Left ventricle myocardium superior (tissue), 1 donor: ENCODE data around the gene NINL. TPM values are rescaled to one million over a fixed set of nuclear protein-coding genes. Genes with fewer than 3 reads are reported as not detected.
"Not testable (repeated sequence)": the region's sequence is repeated elsewhere in the genome, so short reads cannot be mapped to it uniquely, and the experiment has no call there.

Experiments used
- ATAC-seq: fragments of 200-7000 bp; cut with Tn5 transposase; one replicate; pipeline ENCODE4 v1.9.1; 2020; ENCODE audit warnings: mild to moderate bottlenecking, moderate library complexity
- DNase-seq: peaks from one replicate; pipeline ENCODE4 v3.0.0-alpha.2; 2020
- intact Hi-C: fragments of 100-400 bp; cut with micrococcal nuclease; formaldehyde crosslinking; loops from one replicate; pipeline ENCODE4 v1.11.0; 2022
- total RNA-seq: library from RNA; stranded (reverse); fragmentation: NEBNext Ultra II Directional; extraction: Animal tissue kit (Norgen Biotek cat#: 25700); gene quantifications from one replicate; pipeline ENCODE4 v1.2.1, GENCODE V29; 2021
- donor health status: DM: no; HTN: yes; CAD: no; lungs with severe emphysema.

Gene NINL
- total RNA-seq, 1 donor from 2014 or later: 7.6 TPM

DNA sequence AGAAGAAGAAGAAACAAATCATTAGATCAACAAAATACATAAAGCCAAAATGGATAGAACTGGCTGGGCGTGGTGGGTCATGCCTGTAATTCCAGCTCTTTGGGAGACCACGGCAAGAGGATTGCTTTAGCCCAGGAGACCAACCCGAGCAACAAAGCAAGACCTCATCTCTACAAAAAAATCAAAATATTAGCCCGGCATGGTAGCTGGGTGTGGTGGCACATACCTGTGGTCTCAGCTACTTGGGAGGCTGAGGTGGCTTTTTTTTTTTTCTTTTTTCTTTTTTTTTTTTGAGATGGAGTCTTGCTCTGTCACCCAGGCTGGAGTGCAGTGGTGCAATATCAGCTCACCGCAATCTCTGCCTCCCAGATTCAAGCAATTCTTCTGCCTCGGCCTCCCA lies 21.5 kb downstream of the NINL start:
- no peak for ATAC-seq
- intact Hi-C loops: no loop called here
- DNase-seq: no peak

DNA sequence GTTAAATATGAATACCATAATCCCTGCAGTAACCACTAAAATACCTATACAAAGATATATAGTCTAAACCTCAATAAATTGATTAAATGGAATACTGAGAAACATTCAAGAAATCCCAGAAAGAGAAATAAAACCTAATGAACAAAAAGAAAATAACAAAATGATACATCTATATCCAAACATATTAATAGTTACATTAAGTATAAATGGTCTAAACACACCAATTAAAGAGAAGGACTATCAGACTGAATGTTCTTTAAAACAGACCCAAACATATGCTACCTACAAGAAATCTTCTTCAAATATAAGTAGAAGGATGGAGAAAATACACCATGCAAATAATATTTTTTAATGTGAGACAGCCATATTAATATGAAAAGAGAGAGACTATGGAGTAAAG lies 22.0 kb downstream of the NINL start:
- DNase-seq (no peak), ATAC-seq (no peak)
- intact Hi-C loops: no loop called here

DNA sequence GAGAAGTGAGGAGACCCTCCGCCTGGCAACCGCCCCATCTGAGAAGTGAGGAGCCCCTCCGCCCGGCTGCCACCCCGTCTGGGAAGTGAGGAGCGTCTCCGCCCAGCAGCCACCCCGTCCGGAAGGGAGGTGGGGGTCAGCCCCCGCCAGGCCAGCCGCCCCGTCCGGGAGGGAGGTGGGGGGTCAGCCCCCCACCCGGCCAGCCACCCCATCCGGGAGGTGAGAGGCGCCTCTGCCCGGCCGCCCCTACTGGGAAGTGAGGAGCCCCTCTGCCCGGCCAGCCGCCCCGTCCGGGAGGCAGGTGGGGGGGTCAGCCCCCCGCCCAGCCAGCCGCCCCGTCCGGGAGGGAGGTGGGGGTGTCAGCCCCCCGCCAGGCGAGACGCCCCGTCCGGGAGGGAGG lies 23.6 kb downstream of the NINL start:
- intact Hi-C loops, ATAC-seq, DNase-seq: not testable (repeated sequence)

DNA sequence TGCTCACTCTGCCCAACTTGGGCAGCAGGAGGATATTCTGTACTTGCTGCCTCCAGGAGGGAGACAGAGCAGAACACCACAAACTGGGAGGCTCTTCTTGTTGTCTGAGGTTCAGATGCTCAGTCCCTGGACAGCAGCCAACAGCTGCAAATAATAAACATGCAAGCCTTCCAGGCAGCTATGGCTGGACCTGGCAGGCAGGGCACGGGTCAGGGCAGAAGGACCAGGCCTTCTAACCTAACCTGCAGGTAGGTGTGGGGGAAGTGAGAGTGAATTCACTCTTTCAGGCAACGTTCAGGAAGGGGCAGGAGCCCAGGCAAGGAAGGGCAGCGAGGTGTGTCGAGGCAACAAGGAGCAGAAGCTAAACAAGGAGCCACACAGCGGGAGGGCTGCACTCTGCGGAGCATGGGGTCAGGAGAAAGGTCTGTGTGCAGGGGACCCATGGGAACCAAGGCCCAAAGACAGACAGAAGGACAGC lies 31.5 kb downstream of the NINL start:
- intact Hi-C loops: no loop called here
- DNase-seq (peak; percentile 39), ATAC-seq (peak; percentile 45)

DNA sequence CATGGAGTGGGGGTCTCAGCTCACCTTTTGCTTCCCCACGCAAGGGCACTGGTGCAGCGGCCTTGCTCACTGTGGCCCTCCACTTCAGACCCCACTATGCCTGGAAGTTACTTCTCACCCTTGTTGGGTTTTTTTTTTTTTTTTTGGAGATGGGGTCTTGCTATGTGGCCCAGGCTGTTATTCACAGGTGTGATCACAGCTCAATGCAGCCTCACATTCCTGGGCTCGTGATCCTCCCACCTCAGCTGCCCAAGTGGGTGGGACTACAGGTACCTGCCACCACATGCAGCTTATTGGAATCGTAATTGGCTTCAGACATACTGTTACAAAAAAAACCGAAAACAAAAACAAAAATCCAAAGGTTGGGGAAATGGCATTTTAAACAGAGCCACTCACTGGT lies 32.4 kb downstream of the NINL start:
- DNase-seq (no peak), ATAC-seq (no peak)
- intact Hi-C loops: no loop called here

DNA sequence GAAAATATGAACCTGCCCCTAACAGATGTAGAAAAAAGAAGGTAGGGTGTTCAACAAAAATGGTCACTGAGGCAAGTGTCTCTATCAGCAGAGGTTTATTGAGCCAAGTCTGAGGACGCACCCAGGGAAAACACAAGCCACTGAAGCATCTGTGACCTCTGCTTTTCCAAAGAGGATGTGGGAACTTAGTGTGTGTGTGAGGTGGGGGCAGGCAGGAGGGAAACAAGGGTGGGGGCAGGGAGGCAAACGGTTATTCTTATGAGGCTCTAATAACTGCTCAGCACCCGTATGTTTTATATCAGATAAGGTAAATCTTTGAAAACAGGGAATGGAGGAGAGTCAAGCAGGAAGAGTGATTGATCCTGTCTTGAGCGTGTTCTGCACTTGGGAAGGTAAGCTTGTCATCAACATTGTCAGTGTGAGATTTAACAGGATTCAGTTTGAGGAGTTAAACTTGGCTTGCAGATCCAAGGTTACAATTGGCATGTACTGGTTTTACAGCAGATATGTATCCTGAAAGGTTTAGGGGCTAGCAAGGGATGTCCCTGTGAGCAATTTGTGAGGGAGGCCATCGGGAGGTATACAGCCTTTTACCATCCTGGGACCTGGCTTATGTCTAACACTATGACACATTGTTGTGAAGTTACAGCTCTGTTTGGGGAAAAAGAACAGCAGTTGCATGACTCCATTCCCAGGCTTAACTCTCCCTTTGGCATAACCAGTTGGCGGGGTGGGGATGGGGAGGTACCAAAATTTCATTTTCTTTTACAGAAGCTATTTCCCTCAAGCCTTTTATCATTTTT lies 33.7 kb downstream of the NINL start:
- no peak for ATAC-seq
- DNase-seq: no peak
- intact Hi-C loops: no loop called here

DNA sequence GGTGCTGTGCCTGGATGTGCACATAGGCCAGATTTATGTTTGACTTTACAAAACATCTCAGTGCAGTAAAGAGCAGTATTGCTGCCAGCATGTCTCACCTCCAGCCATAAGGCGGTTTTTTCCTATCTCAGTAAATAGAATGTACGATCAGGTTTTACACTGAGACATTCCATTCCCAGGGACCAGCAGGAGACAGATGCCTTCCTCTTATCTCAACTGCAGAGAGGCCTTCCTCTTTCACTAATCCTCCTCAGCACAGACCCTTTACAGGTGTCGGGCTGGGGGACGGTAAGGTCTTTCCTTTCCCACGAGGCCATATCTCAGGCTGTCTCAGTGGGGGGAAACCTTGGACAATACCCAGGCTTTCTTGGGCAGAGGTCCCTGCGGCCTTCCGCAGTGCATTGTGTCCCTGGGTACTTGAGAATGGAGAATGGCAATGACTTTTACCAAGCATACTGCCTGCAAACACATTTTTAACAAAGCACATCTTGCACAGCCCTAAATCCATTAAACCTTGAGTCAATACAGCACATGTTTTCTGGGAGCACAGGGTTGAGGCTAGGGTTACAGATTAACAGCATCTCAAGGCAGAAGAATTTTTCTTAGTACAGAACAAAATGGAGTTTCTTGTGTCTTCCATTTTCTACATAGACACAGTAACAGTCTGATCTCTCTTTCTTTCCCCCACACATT lies 34.5 kb downstream of the NINL start:
- intact Hi-C loops, DNase-seq, ATAC-seq: not testable (repeated sequence)

DNA sequence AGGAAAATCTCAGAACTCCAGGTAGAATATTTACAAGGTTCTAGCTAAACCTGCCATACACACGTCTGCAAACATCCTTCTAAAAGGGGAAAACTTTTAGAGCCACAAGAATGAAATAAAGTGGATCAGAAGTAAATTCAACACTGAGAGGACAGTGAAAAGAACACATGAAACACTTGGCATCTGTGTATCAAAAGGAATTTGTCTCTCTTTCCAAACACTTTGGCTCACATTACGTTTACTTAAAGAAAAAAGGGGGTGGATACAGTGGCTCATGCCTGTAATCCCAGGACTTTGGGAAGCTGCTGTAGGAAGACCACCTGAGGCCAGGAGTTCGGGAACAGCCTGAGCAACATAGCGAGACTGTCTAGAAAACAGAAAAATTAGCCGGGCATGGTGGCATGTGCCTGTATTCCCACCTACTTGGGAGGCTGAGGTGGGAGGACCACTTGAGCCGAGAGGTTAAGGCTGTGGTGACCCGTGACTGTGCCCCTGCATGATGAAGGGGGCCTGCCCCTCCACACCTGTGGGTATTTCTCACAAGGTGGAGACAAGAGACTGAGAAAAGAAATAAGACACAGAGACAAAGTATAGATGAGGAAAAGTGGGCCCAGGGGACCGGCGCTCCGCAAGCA lies 35.4 kb downstream of the NINL start:
- intact Hi-C loops: no loop called here
- DNase-seq (no peak), ATAC-seq (no peak)

DNA sequence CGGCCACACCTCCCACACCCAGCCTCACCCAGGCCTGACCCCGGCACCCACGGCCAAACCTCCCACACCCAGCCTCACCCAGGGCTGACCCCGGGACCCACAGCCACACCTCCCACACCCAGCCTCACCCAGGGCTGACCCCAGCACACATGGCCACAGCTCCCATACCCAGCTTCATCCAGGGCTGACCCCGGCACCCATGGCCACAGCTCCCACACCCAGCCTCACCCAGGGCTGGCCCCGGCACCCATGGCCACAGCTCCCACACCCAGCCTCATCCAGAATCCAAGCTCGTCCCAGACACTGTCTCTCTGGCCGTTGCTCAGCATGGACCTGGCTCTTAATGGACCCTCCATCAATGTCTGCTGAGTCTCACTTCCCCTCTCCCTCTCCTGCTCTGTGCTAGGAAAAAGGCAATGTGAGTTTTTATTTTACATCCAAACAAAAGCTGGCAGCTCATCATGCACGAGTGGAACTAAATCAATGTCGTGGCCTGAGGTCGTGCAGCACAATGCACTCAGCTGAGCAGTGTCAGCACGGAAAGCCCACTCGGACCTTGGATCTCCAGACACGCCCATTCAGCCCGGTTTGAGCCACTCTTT lies 36.1 kb downstream of the NINL start:
- intact Hi-C loops: no loop called here
- ATAC-seq (no peak), DNase-seq (no peak)

DNA sequence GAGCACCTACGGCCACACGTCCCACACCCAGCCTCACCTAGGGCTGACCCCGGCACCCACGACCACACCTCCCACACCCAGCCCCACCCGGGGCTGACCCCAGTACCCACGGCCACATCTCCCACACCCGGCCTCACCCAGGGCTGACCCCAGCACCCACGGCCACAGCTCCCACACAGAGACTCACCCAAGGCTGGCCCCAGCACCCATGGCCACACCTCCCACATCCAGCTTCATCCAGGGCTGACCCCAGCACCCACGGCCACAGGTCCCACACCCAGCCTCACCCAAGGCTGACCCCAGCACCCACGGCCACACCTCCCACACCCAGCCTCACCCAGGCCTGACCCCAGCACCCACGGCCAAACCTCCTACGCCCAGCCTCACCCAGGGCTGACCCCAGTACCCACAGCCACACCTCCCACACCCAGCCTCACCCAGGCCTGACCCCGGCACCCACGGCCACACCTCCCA lies 36.7 kb downstream of the NINL start:
- DNase-seq: no peak
- intact Hi-C loops: no loop called here
- ATAC-seq: no peak

DNA sequence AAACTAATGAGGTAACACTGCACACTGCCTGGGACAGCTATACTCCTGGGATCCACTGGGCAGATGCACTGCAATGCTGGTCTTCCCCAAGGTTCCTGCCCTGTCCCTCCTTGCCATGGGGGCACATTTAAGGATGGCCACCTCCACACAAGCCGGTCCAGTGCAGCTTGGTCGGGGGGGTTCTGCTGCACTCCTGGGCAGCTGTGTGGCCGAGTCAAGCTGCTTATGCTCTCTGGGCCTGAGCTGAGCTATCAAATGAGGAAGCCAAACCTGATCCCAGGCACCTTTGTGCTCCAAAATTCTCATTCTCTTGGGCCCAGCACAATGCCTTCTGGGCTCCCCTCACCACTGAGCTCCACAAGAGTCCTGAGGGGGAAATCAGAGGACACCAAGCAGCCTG lies 37.3 kb downstream of the NINL start:
- intact Hi-C loops: no loop called here
- DNase-seq: no peak
- ATAC-seq: no peak

DNA sequence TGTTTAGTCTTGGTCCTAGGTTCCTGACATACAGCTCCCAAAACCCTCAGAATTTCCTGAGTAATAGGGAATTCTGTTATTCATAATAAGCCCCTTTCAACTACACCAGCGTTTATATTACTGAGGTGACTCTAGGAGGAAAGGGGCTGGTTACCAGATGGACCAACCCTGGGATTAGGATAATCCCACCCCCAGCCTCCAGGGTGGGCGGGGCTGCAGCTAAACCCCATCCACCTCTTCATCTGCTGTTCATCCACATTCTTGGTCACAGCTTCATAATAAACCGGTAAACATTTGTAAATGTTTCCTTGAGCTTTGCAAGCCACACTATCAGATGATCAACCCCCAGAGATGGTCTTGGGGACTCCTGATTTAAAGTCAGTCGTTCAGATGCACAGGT lies 38.3 kb downstream of the NINL start:
- DNase-seq (no peak), ATAC-seq (no peak)
- intact Hi-C loops: no loop called here

DNA sequence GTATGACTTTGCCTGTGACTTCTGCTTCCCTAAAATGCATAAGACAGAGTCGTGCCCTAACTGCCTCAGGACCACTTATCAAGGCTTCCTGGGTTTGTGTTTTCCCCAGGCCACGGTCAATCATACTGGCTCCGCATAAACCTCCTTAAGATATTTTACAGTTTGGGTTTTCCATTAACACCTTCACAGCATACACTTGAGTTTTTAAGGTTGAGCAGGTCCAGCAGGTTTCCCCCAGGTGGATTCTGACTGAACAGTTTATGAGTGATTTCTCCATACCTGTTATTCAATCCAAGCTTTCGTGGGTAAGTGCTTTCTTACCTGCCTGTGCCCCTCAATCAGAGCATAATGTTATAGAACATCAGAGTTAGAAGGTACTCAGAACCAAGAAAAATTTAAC lies 39.3 kb downstream of the NINL start:
- no peak for ATAC-seq
- no peak for DNase-seq
- intact Hi-C loops: no loop called here

DNA sequence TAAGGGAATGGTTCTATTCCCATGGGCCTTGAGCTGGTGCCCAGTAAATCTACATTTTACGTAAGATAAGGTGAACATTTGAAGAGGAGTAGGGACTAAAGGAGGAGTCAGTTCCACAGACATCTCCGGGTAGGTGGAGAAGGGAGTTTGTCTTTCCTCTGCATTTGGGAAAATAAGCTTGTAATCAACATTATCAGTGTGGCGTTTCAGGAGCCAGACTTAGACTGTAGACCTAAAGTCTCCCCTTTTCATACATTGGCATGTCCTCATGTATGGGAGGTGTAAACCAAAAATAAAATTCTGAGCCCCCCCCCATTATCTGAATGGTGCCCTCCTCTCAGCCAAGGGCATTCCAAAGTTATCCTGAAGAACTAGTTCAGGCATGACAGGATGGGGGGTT lies 40.2 kb downstream of the NINL start:
- no peak for ATAC-seq
- no peak for DNase-seq
- intact Hi-C loops: no loop called here

DNA sequence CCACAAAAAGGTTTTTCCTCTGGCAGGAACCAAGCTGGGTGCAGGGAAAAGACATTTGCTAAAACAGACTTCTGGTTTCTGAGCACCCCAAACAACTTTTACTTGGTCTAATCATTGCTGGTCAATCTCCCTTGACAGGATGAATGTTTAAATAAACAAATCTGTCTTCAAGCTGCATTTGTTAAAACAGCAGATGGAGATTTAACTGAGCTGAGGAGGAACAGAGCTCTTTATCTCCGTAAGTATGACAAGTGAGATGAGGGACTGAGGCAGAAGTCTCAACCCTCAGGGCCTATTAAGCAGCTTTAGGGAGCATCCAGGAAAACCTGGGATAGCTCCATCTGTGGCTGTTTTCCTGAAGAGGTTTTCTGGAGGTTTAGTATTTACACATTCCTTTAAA lies 40.6 kb downstream of the NINL start:
- DNase-seq (no peak), ATAC-seq (no peak)
- intact Hi-C loops: no loop called here

DNA sequence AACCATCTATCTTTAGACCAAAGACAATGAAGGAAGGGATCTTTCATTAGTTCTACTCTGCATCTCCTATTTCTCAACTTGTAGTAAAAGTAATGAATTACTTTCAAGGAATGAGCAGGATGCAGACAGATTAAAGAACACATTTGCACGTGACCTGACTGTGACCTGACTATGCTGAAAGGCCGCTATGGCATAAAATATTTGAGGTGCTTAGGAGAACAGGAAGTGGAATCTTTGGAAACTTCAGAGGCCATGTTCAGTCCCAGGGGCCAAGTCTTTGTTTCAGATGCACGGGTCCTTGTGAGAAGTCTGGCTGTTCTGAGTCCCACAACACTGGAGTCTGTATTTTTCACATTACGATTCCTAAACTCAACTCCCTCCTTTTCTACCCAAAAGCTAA lies 41.0 kb downstream of the NINL start:
- DNase-seq (no peak), ATAC-seq (no peak)
- intact Hi-C loops: no loop called here

DNA sequence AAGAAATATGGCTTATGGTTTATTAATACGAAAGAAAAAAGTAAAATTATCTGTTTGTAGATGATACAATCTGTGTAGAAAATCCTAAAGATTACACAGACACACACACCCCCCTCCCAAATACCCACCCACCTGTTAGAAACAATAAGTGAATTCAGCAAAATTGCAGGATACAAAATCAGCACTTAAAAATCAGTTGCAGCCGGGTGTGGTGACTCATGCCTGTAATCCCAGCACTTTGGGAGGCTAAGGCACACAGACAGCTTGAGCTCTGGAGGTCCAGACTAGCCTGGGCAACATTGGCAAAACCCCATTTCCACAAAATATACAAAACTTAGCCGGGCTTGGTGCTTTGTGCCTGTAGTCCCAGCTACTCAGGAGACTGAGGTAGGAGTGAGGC lies 42.3 kb downstream of the NINL start:
- intact Hi-C loops: no loop called here
- no peak for DNase-seq
- no peak for ATAC-seq

DNA sequence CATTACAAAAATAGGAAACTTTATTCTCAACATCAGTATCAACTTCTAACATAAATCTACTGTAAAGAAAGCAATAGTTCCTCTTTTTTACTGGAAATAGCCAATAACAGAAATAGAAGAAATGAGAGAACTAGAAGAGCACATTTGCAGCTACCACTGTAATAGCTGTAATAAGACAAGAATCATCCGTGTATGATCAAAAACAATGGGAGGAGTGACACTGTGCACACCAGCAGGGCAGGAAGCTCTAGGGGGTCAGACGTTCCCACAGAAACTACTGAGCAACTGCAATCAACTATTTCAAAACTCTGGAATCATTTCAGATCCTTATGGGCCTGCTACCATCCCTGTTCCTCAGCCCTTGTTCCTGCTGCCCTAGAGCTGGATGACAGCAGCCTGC lies 43.7 kb downstream of the NINL start:
- DNase-seq: no peak
- no peak for ATAC-seq
- intact Hi-C loops: no loop called here

DNA sequence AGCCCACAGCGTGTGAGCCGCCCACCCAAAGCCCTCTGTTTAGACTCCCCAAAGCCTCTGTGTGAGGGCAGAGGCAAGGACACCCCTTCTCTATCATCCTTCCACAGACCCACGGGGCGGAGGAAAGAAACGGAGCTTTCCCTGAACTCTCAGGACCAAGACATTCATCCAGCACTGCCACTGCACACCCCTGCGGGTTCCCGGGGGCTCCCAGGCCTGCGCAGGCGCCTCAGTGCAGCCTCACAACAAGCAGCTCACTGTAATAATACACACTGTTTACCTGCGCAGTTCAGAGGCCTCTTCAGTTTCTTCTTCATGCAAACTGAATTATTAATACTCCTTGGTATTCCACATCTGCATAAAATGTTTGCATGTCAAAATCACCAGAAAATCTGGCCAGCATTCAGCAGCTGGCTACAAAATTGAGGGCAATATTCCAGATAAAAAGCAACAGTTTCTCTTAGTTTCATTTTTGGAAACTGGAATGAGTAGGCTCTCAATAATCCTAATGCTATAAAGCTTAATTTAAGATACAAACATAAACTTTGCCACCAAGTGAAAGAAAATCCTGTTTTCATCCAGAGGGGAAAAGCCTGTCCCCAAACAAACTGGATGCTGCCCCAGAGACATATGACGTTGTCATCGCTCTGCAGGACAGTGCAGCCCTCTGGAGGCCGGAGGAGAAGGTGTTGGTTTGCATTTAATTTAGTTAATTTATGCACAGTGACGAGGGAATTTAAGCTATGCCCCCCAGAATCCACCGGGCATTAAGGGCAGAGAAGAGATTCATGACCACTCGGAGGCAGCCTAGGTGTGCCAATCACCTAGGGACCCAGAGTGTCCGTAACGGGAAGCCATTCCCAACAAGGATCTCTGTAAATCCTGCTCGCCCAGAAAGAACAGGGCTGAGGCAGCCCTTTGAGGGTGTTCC lies 45.3 kb downstream of the NINL start:
- ATAC-seq (peak; percentile 77), DNase-seq (peak; percentile 43)
- intact Hi-C loops: no loop called here
